Uterus (tissue), 2 donors: ENCODE results near the gene AARS1.
"Not testable (repeated sequence)": the region's sequence is repeated elsewhere in the genome, so short reads cannot be mapped to it uniquely, and the experiment has no call there.

Experiments used
- CTCF ChIP-seq, 4 experiments: fragments of 200-600 bp in 2 of 4; fragments of 450-650 bp in 2 of 4; sonication (generic) in 2 of 4; IDR thresholded peaks; one replicate each; pipeline ENCODE4 v1.5.1; 2016 to 2019; ENCODE audit warnings: antibody characterized with exemption in 4 of 4, mild to moderate bottlenecking in 2 of 4, moderate library complexity in 1 of 4
- POLR2A ChIP-seq, 2 donors: fragments of 450-650 bp; IDR thresholded peaks; one replicate each; pipeline ENCODE4 v1.6.1; 2016; ENCODE audit warnings: antibody characterized with exemption in 2 of 2, mild to moderate bottlenecking in 1 of 2, moderate library complexity in 1 of 2

- TF ChIP-seq CTCF, POLR2A (IDR thresholded peaks at IDR 0.05): not testable (repeated sequence)
Measured at GRCh38 chr16:70204668-70205405, 84.5 kb downstream of the AARS1 start.
